AG09319 (cell line): ENCODE measurements around the gene PPARD.

Experiments
- DNase-seq: peaks from one replicate; pipeline ENCODE4 v3.0.0-alpha.2; 2010; ENCODE audit warnings: low read depth; ENCODE audit errors: extremely low read depth
- TF ChIP-seq, protein P1 (sequence below): IDR thresholded peaks from 2 replicates; pipeline ENCODE4 v1.5.1; 2011; ENCODE audit warnings: low read depth, mild to moderate bottlenecking, inconsistent platforms, low read length, moderate library complexity

PPARD gene

DNA sequence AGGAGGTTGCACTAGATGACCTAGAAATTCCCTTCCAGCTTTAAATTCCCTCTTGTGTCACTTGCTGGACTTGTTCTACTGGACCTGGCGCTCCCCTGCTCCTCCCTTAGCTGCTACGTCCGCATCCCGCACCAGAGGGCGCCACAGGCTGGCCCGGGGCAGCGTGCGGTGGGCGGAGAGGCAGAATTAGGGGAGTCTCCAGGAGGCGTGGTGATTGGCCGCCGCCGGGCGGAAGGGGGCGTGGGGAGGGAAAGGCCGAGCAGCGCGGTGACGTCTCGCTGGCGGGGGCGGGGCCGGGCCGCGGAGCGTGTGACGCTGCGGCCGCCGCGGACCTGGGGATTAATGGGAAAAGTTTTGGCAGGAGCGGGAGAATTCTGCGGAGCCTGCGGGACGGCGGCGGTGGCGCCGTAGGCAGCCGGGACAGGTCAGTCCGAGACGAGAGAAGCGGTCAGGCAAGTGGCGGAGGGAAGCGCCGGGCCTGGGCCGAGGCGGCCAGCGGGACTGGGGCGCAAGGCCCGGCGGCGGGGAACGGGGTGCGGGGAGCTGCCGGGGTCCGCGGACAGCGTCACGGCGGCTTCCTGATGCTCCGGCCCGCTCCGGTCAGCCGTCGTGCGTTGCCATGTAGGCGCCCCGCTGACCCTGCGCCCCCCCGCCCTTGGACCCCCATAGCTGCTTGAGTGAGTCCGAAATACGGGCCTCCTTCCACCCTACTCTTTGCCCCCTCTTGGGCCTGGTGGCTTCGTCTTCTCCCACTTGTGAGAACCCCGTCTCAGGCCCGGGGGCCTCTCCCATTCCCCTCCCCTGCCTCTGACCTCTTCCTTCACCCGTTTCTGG, at the start of gene PPARD:
Gene PPARD (plus strand): TSS at position 301 of the 834 bp plus-strand sequence. CDS start 68,530 bp downstream, outside the sequence.
- TF ChIP-seq, protein P1, sequence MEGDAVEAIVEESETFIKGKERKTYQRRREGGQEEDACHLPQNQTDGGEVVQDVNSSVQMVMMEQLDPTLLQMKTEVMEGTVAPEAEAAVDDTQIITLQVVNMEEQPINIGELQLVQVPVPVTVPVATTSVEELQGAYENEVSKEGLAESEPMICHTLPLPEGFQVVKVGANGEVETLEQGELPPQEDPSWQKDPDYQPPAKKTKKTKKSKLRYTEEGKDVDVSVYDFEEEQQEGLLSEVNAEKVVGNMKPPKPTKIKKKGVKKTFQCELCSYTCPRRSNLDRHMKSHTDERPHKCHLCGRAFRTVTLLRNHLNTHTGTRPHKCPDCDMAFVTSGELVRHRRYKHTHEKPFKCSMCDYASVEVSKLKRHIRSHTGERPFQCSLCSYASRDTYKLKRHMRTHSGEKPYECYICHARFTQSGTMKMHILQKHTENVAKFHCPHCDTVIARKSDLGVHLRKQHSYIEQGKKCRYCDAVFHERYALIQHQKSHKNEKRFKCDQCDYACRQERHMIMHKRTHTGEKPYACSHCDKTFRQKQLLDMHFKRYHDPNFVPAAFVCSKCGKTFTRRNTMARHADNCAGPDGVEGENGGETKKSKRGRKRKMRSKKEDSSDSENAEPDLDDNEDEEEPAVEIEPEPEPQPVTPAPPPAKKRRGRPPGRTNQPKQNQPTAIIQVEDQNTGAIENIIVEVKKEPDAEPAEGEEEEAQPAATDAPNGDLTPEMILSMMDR: peak; percentile 96
- peak; percentile 89 for DNase-seq

DNA sequence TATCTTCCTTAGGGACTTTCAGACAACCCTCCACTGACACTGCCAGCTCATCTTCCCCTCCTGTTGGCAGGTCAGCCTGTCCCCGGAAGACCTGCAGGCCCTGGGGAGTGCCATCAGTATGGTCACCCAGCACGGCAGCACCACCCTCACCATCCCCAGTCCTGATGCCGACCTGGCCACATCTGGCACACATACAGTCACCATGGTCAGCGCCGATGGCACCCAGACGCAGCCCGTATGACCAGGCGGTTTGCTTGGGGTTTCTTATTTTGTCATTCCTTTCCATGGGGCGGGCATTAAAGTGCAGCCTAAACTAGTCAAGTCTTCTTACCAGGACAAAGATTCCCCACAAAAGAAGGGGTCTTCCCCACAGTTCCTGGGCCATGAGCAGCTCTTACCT, 48.7 kb upstream of the PPARD start:
- DNase-seq: no peak
- TF ChIP-seq, protein P1: no peak

GRCh38 chr6:35294308-35294945, 47.9 kb upstream of the PPARD start:
- TF ChIP-seq, protein P1: peak; percentile 65
- DNase-seq: no peak

GRCh38 chr6:35295036-35295435, 47.3 kb upstream of the PPARD start:
- TF ChIP-seq, protein P1: no peak

DNA sequence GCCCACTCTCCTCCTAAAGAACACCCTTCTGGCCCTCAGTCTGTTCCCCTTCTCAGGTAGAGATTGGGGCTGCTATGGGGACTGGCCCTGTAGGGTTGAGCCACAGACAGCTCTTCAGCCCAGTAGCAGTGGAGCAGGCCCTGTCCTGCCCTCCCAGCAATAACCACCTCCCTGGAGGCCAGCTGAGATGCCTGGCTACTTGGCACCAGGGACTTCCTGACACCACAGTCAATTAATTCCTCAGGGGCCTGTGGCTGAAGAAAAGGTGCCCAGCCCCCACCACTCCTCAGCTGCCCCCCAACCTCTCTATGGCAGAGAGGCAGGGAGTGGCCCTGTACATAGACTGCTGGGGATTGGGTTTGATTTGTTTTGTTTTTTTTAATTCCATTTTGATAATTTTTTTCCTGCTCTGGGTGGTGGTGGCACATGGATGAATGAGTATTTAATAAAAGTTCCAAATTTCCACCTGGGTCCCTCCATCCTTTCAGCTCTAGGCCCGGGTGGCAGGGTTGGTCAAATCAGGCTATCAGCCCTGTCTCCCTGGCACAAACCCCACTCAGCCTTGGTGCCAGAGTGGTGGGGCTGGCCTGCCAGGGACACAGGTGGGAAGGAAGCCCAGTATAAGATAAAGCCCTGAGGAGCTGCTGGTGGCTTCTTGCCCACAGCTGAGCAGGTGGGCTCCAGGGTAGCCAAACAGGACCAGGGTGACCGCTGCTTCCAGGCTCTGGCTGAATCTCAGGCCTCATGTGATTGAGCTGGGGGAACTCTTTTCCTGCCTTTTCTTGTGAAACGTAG, 46.6 kb upstream of the PPARD start:
- TF ChIP-seq, protein P1: no peak
- DNase-seq: no peak

More at GRCh38 chr6:35295036-35295435, 47.3 kb upstream of the PPARD start:
- DNase-seq: no peak

DNA sequence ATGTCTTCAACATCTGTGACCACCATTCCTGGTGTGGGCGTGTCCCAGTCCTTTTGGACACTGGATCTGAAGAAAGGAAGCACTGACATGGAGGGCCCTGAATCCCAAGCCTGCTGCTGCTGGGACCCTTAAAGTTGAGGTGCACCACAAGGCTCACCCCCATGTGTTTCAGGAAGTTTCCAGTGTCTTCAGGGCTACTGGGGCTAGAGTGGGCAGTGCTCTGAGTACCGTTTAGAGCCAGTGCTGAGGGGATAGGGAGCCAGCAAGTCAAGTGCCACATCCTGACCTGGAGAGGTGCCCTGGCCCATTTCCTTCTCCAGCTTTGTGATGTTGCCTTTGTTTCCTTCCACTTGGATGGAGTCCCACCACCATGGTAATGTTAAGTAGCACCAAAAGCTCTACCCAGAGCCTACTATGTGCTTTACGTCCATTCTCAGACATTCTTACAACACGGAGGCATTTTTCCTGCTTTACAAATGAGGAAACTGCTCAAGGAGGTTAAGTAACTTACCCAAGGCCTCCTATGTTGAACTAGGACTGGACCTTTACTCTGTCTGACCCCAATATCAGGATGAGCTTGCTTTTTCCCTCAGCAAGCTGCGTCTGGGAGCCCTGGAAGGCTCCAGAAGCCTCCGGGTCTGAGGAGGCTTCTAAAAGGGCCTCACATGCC, 45.3 kb upstream of the PPARD start:
- no peak for DNase-seq
- TF ChIP-seq, protein P1: no peak
